SK-N-SH treated with all-trans-retinoic acid at 6 μM for 48 hours (cell line): ENCODE measurements around the gene CATSPER4.

Experiments
- ATAC-seq: fragments of 200-7000 bp; cut with Tn5 transposase; 3 replicates; pipeline ENCODE4 v1.9.1; 2020; ENCODE audit warnings: mild to moderate bottlenecking, moderate library complexity
- ARNTL ChIP-seq: fragments of 450-650 bp; formaldehyde crosslinking; IDR thresholded peaks from 2 replicates; pipeline ENCODE4 v1.5.0; 2020; ENCODE audit warnings: low read depth, mild to moderate bottlenecking, moderate library complexity, borderline replicate concordance
- BACH2 ChIP-seq: fragments of 250-450 bp; sonication (Bioruptor Pico); IDR thresholded peaks from 2 replicates; pipeline ENCODE4 v1.9.0; 2021; ENCODE audit warnings: mild to moderate bottlenecking, borderline replicate concordance
- CSDC2 ChIP-seq: fragments of 250-450 bp; sonication (Bioruptor Pico); IDR thresholded peaks from 2 replicates; pipeline ENCODE4 v1.5.0; 2020; ENCODE audit warnings: mild to moderate bottlenecking, moderate library complexity
- ESRRG ChIP-seq: fragments of 250-450 bp; sonication (Bioruptor Pico); IDR thresholded peaks from 2 replicates; pipeline ENCODE4 v1.6.1; 2021; ENCODE audit warnings: mild to moderate bottlenecking
- GLIS3 ChIP-seq: fragments of 250-450 bp; sonication (Bioruptor Pico); IDR thresholded peaks from 2 replicates; pipeline ENCODE4 v1.5.0; 2020; ENCODE audit warnings: mild to moderate bottlenecking, moderate library complexity
- ISL1 ChIP-seq: fragments of 250-450 bp; sonication (Bioruptor Pico); IDR thresholded peaks from 2 replicates; pipeline ENCODE4 v2.1.2; 2022; ENCODE audit warnings: mild to moderate bottlenecking, moderate library complexity
- OSR1 ChIP-seq: fragments of 250-450 bp; sonication (Bioruptor Pico); IDR thresholded peaks from 2 replicates; pipeline ENCODE4 v1.8.0; 2022; ENCODE audit warnings: moderate library complexity, mild to moderate bottlenecking, inconsistent platforms
- PPARA ChIP-seq: fragments of 250-450 bp; sonication (Bioruptor Pico); IDR thresholded peaks from 2 replicates; pipeline ENCODE4 v1.5.0; 2020; ENCODE audit warnings: mild to moderate bottlenecking, borderline replicate concordance
- RARB ChIP-seq: fragments of 250-450 bp; sonication (Bioruptor Pico); IDR thresholded peaks from 2 replicates; pipeline ENCODE4 v1.8.0; 2021; ENCODE audit warnings: mild to moderate bottlenecking, moderate library complexity
- SNAI2 ChIP-seq: fragments of 250-450 bp; sonication (Bioruptor Pico); IDR thresholded peaks from 2 replicates; pipeline ENCODE4 v1.5.0; 2020; ENCODE audit warnings: mild to moderate bottlenecking, moderate library complexity
- TOX ChIP-seq: fragments of 250-450 bp; sonication (Bioruptor Pico); IDR thresholded peaks from 2 replicates; pipeline ENCODE4 v1.8.0; 2021; ENCODE audit warnings: mild to moderate bottlenecking, moderate library complexity, borderline replicate concordance
- ZC3H10 ChIP-seq: fragments of 250-450 bp; sonication (Bioruptor Pico); IDR thresholded peaks from 2 replicates; pipeline ENCODE4 v1.5.1; 2021; ENCODE audit warnings: mild to moderate bottlenecking, moderate library complexity
- ZFP3 ChIP-seq: fragments of 250-450 bp; sonication (Bioruptor Pico); IDR thresholded peaks from 2 replicates; pipeline ENCODE4 v1.5.0; 2020; ENCODE audit warnings: mild to moderate bottlenecking, moderate library complexity
- ZFP30 ChIP-seq: fragments of 450-650 bp; formaldehyde crosslinking; IDR thresholded peaks from 2 replicates; pipeline ENCODE4 v1.5.0; 2022; ENCODE audit warnings: mild to moderate bottlenecking, moderate library complexity
- ZNF565 ChIP-seq: fragments of 450-650 bp; formaldehyde crosslinking; conservative IDR thresholded peaks from 2 replicates; pipeline ENCODE4 v1.5.0; 2020; ENCODE audit warnings: low read depth, mild to moderate bottlenecking, moderate library complexity
- ZNF70 ChIP-seq: fragments of 450-650 bp; formaldehyde crosslinking; IDR thresholded peaks from 2 replicates; pipeline ENCODE4 v1.5.0; 2020; ENCODE audit warnings: mild to moderate bottlenecking, moderate library complexity
- ZNF8 ChIP-seq: fragments of 450-650 bp; formaldehyde crosslinking; IDR thresholded peaks from 2 replicates; pipeline ENCODE4 v1.5.0; 2020; ENCODE audit warnings: mild to moderate bottlenecking, moderate library complexity
- TF ChIP-seq, protein P1 (sequence below): fragments of 250-450 bp; sonication (Bioruptor Pico); IDR thresholded peaks from 2 replicates; pipeline ENCODE4 v1.8.0; 2020; ENCODE audit warnings: mild to moderate bottlenecking, moderate library complexity, borderline replicate concordance
- TF ChIP-seq, protein P2 (sequence below): fragments of 250-450 bp; sonication (Bioruptor Pico); IDR thresholded peaks from 2 replicates; pipeline ENCODE4 v1.5.1; 2021; ENCODE audit warnings: mild to moderate bottlenecking, moderate library complexity
- TF ChIP-seq, protein P3 (sequence below): fragments of 250-450 bp; sonication (Bioruptor Pico); IDR thresholded peaks from 2 replicates; pipeline ENCODE4 v1.5.0; 2020; ENCODE audit warnings: mild to moderate bottlenecking, moderate library complexity
- TF ChIP-seq, protein P4 (sequence below): fragments of 250-450 bp; sonication (Bioruptor Pico); IDR thresholded peaks from 2 replicates; pipeline ENCODE4 v1.8.0; 2021; ENCODE audit warnings: low read depth, mild to moderate bottlenecking, moderate library complexity, borderline replicate concordance

CATSPER4 gene

DNA sequence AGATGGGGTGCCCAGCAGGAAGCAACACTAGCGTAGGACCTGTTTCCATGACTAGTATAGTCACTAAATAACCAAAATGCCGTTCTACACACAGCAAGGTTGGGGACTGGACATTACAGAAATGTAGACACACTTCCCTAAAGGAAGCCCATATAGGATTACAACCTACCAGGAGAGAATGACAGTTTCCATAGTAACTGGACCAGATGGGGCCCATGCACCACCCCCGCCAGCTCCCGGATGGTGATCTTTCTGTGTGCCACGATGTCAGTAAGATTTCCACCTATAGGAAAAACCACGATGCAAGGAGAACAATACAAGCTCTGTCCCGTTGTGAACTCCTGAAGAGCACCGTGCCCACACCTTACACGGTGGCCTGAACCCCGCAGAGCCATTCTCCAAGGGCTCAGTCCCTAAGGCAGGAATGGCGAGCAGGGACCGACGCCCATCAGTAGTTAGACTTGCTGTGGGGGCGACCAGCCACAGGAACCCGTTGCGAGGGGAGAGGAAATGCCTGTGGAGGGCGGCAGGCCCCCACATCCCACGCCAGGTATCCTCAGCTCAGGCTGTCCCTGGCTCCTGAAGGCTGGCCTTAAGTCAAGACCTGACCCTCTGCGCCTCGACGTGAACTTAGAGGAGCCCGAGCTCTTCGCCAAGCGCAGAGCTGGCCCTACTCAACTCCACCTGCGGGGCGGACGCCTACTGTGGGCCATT lies 30.0 kb downstream of the CATSPER4 start:
- TF ChIP-seq, protein P1, sequence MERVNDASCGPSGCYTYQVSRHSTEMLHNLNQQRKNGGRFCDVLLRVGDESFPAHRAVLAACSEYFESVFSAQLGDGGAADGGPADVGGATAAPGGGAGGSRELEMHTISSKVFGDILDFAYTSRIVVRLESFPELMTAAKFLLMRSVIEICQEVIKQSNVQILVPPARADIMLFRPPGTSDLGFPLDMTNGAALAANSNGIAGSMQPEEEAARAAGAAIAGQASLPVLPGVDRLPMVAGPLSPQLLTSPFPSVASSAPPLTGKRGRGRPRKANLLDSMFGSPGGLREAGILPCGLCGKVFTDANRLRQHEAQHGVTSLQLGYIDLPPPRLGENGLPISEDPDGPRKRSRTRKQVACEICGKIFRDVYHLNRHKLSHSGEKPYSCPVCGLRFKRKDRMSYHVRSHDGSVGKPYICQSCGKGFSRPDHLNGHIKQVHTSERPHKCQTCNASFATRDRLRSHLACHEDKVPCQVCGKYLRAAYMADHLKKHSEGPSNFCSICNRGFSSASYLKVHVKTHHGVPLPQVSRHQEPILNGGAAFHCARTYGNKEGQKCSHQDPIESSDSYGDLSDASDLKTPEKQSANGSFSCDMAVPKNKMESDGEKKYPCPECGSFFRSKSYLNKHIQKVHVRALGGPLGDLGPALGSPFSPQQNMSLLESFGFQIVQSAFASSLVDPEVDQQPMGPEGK (CRISPR knock-in tag) = no peak
- no peak for TF ChIP-seq ZFP3 (CRISPR knock-in tag)
- TF ChIP-seq ZC3H10 (CRISPR knock-in tag) = no peak
- no peak for TF ChIP-seq ZNF70 (CRISPR knock-in tag)
- TF ChIP-seq BACH2 = no peak
- TF ChIP-seq SNAI2 (CRISPR knock-in tag) = no peak
- TF ChIP-seq ZNF8 (CRISPR knock-in tag) = no peak
- no peak for TF ChIP-seq RARB (CRISPR knock-in tag)
- no peak for TF ChIP-seq ESRRG (CRISPR knock-in tag)
- no peak for TF ChIP-seq CSDC2 (CRISPR knock-in tag)
- TF ChIP-seq, protein P2, sequence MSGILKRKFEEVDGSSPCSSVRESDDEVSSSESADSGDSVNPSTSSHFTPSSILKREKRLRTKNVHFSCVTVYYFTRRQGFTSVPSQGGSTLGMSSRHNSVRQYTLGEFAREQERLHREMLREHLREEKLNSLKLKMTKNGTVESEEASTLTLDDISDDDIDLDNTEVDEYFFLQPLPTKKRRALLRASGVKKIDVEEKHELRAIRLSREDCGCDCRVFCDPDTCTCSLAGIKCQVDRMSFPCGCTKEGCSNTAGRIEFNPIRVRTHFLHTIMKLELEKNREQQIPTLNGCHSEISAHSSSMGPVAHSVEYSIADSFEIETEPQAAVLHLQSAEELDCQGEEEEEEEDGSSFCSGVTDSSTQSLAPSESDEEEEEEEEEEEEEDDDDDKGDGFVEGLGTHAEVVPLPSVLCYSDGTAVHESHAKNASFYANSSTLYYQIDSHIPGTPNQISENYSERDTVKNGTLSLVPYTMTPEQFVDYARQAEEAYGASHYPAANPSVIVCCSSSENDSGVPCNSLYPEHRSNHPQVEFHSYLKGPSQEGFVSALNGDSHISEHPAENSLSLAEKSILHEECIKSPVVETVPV (CRISPR knock-in tag) = no peak
- TF ChIP-seq ZNF565 (CRISPR knock-in tag) = no peak
- no peak for TF ChIP-seq GLIS3 (CRISPR knock-in tag)
- no peak for TF ChIP-seq ISL1 (CRISPR knock-in tag)
- TF ChIP-seq PPARA (CRISPR knock-in tag) = no peak
- TF ChIP-seq, protein P3, sequence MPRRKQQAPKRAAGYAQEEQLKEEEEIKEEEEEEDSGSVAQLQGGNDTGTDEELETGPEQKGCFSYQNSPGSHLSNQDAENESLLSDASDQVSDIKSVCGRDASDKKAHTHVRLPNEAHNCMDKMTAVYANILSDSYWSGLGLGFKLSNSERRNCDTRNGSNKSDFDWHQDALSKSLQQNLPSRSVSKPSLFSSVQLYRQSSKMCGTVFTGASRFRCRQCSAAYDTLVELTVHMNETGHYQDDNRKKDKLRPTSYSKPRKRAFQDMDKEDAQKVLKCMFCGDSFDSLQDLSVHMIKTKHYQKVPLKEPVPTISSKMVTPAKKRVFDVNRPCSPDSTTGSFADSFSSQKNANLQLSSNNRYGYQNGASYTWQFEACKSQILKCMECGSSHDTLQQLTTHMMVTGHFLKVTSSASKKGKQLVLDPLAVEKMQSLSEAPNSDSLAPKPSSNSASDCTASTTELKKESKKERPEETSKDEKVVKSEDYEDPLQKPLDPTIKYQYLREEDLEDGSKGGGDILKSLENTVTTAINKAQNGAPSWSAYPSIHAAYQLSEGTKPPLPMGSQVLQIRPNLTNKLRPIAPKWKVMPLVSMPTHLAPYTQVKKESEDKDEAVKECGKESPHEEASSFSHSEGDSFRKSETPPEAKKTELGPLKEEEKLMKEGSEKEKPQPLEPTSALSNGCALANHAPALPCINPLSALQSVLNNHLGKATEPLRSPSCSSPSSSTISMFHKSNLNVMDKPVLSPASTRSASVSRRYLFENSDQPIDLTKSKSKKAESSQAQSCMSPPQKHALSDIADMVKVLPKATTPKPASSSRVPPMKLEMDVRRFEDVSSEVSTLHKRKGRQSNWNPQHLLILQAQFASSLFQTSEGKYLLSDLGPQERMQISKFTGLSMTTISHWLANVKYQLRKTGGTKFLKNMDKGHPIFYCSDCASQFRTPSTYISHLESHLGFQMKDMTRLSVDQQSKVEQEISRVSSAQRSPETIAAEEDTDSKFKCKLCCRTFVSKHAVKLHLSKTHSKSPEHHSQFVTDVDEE (CRISPR knock-in tag) = no peak
- TF ChIP-seq TOX (CRISPR knock-in tag) = no peak
- no peak for TF ChIP-seq ARNTL (CRISPR knock-in tag)
- TF ChIP-seq, protein P4, sequence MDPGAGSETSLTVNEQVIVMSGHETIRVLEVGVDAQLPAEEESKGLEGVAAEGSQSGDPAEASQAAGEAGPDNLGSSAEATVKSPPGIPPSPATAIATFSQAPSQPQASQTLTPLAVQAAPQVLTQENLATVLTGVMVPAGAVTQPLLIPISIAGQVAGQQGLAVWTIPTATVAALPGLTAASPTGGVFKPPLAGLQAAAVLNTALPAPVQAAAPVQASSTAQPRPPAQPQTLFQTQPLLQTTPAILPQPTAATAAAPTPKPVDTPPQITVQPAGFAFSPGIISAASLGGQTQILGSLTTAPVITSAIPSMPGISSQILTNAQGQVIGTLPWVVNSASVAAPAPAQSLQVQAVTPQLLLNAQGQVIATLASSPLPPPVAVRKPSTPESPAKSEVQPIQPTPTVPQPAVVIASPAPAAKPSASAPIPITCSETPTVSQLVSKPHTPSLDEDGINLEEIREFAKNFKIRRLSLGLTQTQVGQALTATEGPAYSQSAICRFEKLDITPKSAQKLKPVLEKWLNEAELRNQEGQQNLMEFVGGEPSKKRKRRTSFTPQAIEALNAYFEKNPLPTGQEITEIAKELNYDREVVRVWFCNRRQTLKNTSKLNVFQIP (CRISPR knock-in tag) = no peak
- no peak for TF ChIP-seq OSR1 (CRISPR knock-in tag)
- ATAC-seq = no peak

DNA sequence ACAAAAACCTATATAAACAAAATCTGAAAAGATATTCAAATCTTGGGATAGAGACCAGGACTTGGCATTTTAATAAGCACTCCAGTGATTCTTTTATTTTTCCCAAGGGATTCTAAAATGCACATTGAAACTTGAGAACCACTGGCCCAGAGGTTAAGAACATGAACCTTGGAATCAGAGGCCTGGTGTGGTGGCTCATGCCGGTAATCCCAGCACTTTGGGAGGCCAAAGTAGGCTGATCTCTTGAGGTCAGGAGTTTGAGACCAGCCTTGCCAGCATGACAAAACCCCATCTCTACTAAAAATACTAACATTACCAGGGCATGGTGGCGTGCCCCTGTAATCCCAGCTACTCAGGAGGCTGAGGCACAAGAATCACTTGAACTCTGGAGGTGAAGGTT lies 30.7 kb downstream of the CATSPER4 start:
- ATAC-seq = no peak
- TF ChIP-seq ESRRG (CRISPR knock-in tag) = no peak
- no peak for TF ChIP-seq PPARA (CRISPR knock-in tag)
- no peak for TF ChIP-seq ZFP30 (CRISPR knock-in tag)
- TF ChIP-seq ZC3H10 (CRISPR knock-in tag) = no peak
- TF ChIP-seq RARB (CRISPR knock-in tag) = no peak
- TF ChIP-seq ZNF70 (CRISPR knock-in tag) = no peak
- TF ChIP-seq ZNF565 (CRISPR knock-in tag) = no peak
- TF ChIP-seq, protein P3 (CRISPR knock-in tag) = no peak
- TF ChIP-seq ZNF8 (CRISPR knock-in tag) = no peak
- TF ChIP-seq CSDC2 (CRISPR knock-in tag) = no peak
